Dedifferentiated amniotic fluid mesenchymal stem cell (primary cell): Measurements from ENCODE around the gene RFC2.
"Not testable (repeated sequence)": the region's sequence is repeated elsewhere in the genome, so short reads cannot be mapped to it uniquely, and the experiment has no call there.

Experiments
- DNase-seq: peaks from one replicate; pipeline ENCODE4 v3.0.0-alpha.2; 2016; ENCODE audit errors: extremely low spot score

The RFC2 gene

GRCh38 chr7:74248156-74248555 is 6.0 kb downstream of the RFC2 start:
- DNase-seq = no peak

- no peak for DNase-seq
Observed at GRCh38 chr7:74246497-74246896, 7.7 kb downstream of the RFC2 start.

DNA sequence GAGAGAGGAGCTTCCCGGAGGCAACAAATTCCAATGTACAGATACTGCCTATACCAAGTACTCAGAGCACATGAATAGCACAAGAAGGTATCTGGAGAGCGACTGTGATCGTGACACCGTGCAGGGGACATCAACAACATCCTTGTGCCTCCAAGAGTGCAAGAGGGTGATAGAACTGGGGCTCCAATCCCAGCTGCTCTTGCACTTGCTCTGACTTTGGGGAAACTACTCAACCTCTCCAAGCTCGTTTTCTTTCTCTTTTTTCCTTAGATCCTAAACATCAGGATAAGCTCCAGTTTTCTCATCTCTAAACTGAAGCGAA is 12.1 kb downstream of the RFC2 start:
- no peak for DNase-seq

- DNase-seq = no peak
Observed at GRCh38 chr7:74240482-74240881, 13.7 kb downstream of the RFC2 start.

GRCh38 chr7:74236284-74236683 is 17.9 kb downstream of the RFC2 start:
- no peak for DNase-seq

GRCh38 chr7:74235518-74236268 is 18.5 kb downstream of the RFC2 start:
- no peak for DNase-seq

DNA sequence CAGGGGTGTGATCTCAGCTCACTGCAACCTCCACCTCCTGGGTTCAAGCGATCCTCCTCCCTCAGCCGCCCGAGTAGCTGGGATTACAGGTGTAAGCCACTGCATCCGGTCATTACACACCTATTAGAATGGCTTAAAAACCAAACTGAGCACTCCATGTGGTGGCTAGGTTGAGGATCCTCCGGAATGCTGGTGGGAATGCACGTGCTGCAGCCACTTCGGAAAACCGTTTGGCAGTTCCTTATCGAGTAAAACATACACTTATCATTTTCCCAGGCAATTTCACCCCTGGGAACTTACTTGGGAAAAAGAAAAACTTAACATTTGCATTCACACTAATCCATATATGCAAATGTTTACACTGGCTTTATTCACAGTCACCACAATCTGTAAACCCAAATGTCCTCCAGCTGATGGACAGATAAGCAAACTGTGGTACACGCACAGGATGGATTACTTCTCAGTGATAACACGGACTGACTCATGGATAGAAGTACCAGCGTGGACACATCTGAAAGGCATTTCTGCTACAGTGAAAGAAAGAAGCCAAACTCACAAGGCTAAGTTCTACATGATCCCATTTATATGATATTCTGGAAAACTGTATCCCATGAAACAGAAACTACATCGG is 20.4 kb downstream of the RFC2 start:
- DNase-seq = peak; percentile 34

DNA sequence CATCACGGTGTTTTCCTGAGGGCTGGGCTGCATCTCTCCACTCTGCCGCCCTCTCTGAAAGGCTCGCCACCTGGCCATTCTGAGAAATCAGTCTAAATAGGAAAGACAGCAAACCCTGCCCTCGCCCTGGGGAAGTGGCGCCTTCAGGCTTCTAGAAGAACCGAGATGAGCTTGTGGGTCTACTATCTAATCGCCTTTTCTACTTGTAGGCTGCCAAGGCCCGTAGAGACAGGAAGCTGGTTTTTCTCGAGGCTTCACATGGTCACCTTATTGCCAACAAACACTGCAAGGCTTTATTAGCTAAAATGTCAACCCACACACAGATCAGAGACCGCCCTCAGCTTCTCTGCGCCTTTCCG is 23.0 kb downstream of the RFC2 start:
- DNase-seq = no peak

- DNase-seq = no peak
Observed at GRCh38 chr7:74230446-74231231, 23.6 kb downstream of the RFC2 start.

DNA sequence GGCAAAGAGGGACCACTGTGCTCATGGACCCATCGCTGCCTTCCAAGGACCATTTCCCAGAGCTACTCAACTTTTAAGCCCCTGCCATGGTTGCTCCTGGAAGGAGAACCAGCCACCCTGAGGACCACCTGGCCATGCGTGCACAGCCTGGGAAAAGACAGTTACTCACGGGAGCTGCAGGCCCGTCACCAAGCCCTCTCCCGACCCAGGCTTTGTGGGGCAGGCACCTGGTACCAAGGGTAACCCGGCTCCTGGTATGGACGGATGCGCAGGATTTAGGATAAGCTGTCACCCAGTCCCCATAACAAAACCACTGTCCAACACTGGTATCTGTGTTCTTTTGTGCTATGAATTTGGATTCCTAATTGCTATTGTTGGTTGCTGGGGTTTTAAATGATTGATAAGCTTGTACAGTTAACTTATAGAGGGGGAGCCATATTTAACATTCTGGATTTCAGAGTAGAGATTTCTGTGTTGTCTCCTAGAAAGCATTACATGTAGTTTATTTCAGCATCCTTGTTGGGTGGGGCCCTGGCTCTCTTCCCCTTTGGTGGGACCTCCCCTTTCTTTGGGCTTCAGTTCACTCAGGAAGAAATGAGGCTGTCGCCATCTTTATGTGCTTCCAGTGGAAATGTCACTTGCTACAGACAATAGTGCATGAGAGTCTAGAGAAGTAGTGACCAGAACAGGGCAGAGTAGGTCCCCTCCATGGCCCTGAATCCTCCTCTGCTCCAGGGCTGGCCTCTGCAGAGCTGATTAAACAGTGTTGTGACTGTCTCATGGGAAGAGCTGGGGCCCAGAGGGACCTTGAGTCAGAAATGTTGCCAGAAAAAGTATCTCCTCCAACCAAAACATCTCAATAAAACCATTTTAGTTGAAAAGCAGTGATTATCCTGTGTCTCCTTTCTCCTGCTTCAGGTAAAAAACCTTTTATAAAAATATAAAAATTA is 25.0 kb downstream of the RFC2 start:
- no peak for DNase-seq

GRCh38 chr7:74226633-74227032 is 27.6 kb downstream of the RFC2 start:
- DNase-seq = no peak

GRCh38 chr7:74225400-74225799 is 28.8 kb downstream of the RFC2 start:
- DNase-seq = no peak

GRCh38 chr7:74224907-74225306 is 29.3 kb downstream of the RFC2 start:
- not testable (repeated sequence) for DNase-seq

GRCh38 chr7:74224511-74224832 is 29.7 kb downstream of the RFC2 start:
- DNase-seq = no peak

- DNase-seq = no peak
Observed at GRCh38 chr7:74223711-74224510, 30.3 kb downstream of the RFC2 start.

- no peak for DNase-seq
Observed at GRCh38 chr7:74222851-74223710, 31.1 kb downstream of the RFC2 start.

DNA sequence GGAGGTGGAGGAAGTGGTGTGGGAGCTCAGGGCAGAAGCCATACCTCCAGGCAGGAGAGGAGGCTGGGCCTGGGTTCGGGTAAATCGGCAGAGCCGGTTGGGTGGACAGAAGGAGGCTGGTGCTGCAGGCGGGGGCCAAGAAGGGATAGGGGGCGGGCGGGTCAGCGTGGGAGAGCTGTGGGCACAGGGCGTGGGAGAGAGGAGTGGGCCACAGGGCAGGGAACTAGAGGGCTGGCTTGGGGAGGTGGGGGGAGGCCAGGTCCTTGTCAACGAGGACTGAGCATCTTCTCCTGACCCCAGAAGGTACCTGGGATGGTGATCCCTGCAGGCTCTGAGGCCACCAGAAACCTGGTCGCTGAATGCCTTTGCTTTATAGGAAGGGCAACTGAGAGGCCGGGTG is 32.5 kb downstream of the RFC2 start:
- DNase-seq = no peak

GRCh38 chr7:74220229-74220628 is 34.0 kb downstream of the RFC2 start:
- DNase-seq = no peak

- DNase-seq = no peak
Observed at GRCh38 chr7:74219416-74219815, 34.8 kb downstream of the RFC2 start.

- DNase-seq = no peak
Observed at GRCh38 chr7:74218343-74218698, 35.9 kb downstream of the RFC2 start.
